K562 (cell line): ENCODE results near the gene ASIC3. TPM values are rescaled to one million over a fixed set of nuclear protein-coding genes. Genes with fewer than 3 reads are reported as not detected.

Experiments
- BMI1 ChIP-seq: fragments of 150-350 bp; IDR thresholded peaks from 2 replicates; pipeline ENCODE4 v1.6.1; 2014; ENCODE audit warnings: low read length
- CAMTA2 ChIP-seq: fragments of 250-450 bp; sonication (Bioruptor Pico); conservative IDR thresholded peaks from 2 replicates; pipeline ENCODE4 v1.5.1; 2022
- CBX8 ChIP-seq: fragments of 200-600 bp; sonication (generic); IDR thresholded peaks from 2 replicates; pipeline ENCODE4 v1.6.1; 2012; ENCODE audit warnings: borderline replicate concordance, mixed run types, low read depth, mild to moderate bottlenecking, moderate library complexity, mixed read lengths, low read length, control low read depth, inconsistent platforms; ENCODE audit not compliant: poor library complexity, severe bottlenecking; ENCODE audit errors: extremely low read depth
- ETV1 ChIP-seq: fragments of 450-650 bp; conservative IDR thresholded peaks from 2 replicates; pipeline ENCODE4 v1.6.1; 2016; ENCODE audit warnings: missing genetic modification characterization, control low read depth, low read depth, missing compliant biosample characterization
- JUNB ChIP-seq: fragments of 450-650 bp; formaldehyde crosslinking; conservative IDR thresholded peaks from 2 replicates; pipeline ENCODE4 v1.4.0; 2020; ENCODE audit warnings: mild to moderate bottlenecking
- LARP7 ChIP-seq: fragments of 450-650 bp; IDR thresholded peaks from 2 replicates; pipeline ENCODE4 v1.6.1; 2016
- MTA2 ChIP-seq: fragments of 450-650 bp; IDR thresholded peaks from 2 replicates; pipeline ENCODE4 v1.6.1; 2016; ENCODE audit warnings: low read depth
- RBM34 ChIP-seq: fragments of 200-400 bp; formaldehyde crosslinking; IDR thresholded peaks from 2 replicates; pipeline ENCODE4 v1.6.1; 2018; ENCODE audit warnings: low read length, borderline replicate concordance; ENCODE audit not compliant: insufficient read depth
- ZNF174 ChIP-seq: fragments of 250-450 bp; sonication (Bioruptor Pico); IDR thresholded peaks from 2 replicates; pipeline ENCODE4 v1.4.0; 2020; ENCODE audit warnings: mild to moderate bottlenecking
- ZNF707 ChIP-seq: fragments of 250-450 bp; sonication (Bioruptor Pico); conservative IDR thresholded peaks from 2 replicates; pipeline ENCODE4 v1.8.0; 2022; ENCODE audit warnings: inconsistent platforms, mild to moderate bottlenecking, moderate library complexity
- polyA plus RNA-seq, 8 experiments: library from polyadenylated mRNA; depleted of rRNA in 4 of 8; stranded (reverse) in 5 of 8; unstranded in 3 of 8; fragments of >200 nt; fragmentation: Nextera tagmentation in 2 of 8; fragmentation: Illumina TruSeq in 1 of 8; extraction: Ambion mirVana in 2 of 8; extraction: Trizol in 1 of 8; gene quantifications; 2 replicates each; pipeline versions ENCODE4 v1.2.1 to v1.2.3, GENCODE V29; 2011 to 2014; ENCODE audit warnings: inconsistent platforms in 1 of 8, missing spikeins in 1 of 8
- total RNA-seq, 7 experiments: library from RNA; depleted of rRNA in 6 of 7; stranded (reverse); fragments of >200 nt in 6 of 7; fragmentation: Illumina TruSeq in 2 of 7; extraction: Trizol in 2 of 7; gene quantifications; 2 replicates each; pipeline versions ENCODE4 v1.2.1 to v1.2.3, GENCODE V29; 2011 to 2021; ENCODE audit warnings: low replicate concordance in 1 of 7
- TF ChIP-seq, protein P1 (sequence below), 2 experiments: fragments of 450-650 bp; IDR thresholded peaks; 2 replicates each; pipeline ENCODE4 v1.6.1; 2018; ENCODE audit warnings: mild to moderate bottlenecking in 2 of 2, low read depth in 1 of 2; ENCODE audit not compliant: partially characterized antibody in 2 of 2
- TF ChIP-seq, protein P2 (sequence below): fragments of 450-650 bp; formaldehyde crosslinking; IDR thresholded peaks from 2 replicates; pipeline ENCODE4 v1.4.0; 2020; ENCODE audit warnings: mild to moderate bottlenecking, moderate library complexity
- TF ChIP-seq, protein P3 (sequence below), 2 experiments: fragments of 450-650 bp; IDR thresholded peaks; 2 replicates each; pipeline ENCODE4 v1.6.1; 2016; ENCODE audit warnings: mild to moderate bottlenecking in 2 of 2, borderline replicate concordance in 1 of 2, low read depth in 1 of 2, moderate library complexity in 1 of 2

The ASIC3 gene
- total and polyA plus RNA-seq, 9 of the 15 experiments (the other 6 are each of a cell fraction or from before 2014, with no cell fraction given): 0.11 to 5.0 (median 0.87) TPM

DNA sequence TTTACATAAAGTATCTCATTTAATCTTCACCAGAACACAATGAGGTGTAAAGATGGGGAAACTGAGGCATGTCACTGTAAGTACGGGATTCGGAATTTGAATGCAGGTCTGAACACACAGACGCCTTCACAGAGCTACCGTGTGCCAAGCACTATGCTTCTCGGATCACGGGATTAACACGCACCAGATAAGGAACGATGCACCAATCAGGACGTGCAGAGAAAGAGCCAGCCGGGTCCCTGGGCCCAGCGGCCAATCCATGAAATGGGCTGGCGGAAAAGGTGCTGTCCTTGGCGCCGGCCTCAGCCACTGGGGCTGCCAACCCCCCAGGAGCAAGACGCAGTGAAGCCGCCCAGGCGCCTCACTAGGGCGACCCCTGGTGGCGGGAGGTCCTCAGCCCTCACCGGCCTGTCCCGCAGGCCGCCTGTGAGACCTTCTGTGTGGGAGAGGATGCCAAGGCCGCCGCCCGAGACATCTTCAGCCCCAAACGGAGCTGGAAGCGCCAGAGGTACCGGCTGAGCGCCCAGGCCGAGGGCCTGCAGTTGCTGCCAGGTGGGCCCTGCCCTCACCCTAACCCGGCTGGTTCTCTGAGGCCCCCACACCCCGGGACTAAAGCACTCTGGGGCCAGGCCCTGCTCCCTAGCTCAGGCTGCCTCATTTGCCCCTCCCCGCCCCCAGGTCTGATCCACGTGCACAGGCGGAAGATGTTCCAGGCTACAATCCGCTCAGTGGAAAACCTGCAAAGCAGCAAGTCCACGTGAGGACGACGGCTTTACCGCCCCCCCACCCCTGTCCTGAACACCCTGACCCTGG is 39.6 kb upstream of the ASIC3 start (continued):
- TF ChIP-seq, protein P1, sequence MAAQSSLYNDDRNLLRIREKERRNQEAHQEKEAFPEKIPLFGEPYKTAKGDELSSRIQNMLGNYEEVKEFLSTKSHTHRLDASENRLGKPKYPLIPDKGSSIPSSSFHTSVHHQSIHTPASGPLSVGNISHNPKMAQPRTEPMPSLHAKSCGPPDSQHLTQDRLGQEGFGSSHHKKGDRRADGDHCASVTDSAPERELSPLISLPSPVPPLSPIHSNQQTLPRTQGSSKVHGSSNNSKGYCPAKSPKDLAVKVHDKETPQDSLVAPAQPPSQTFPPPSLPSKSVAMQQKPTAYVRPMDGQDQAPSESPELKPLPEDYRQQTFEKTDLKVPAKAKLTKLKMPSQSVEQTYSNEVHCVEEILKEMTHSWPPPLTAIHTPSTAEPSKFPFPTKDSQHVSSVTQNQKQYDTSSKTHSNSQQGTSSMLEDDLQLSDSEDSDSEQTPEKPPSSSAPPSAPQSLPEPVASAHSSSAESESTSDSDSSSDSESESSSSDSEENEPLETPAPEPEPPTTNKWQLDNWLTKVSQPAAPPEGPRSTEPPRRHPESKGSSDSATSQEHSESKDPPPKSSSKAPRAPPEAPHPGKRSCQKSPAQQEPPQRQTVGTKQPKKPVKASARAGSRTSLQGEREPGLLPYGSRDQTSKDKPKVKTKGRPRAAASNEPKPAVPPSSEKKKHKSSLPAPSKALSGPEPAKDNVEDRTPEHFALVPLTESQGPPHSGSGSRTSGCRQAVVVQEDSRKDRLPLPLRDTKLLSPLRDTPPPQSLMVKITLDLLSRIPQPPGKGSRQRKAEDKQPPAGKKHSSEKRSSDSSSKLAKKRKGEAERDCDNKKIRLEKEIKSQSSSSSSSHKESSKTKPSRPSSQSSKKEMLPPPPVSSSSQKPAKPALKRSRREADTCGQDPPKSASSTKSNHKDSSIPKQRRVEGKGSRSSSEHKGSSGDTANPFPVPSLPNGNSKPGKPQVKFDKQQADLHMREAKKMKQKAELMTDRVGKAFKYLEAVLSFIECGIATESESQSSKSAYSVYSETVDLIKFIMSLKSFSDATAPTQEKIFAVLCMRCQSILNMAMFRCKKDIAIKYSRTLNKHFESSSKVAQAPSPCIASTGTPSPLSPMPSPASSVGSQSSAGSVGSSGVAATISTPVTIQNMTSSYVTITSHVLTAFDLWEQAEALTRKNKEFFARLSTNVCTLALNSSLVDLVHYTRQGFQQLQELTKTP (IDR thresholded peaks at IDR 0.05; ENCODE audit: low read depth in 1 of 2, partially characterized antibody in 2 of 2): peak; percentile 33 to 90
- TF ChIP-seq, protein P2, sequence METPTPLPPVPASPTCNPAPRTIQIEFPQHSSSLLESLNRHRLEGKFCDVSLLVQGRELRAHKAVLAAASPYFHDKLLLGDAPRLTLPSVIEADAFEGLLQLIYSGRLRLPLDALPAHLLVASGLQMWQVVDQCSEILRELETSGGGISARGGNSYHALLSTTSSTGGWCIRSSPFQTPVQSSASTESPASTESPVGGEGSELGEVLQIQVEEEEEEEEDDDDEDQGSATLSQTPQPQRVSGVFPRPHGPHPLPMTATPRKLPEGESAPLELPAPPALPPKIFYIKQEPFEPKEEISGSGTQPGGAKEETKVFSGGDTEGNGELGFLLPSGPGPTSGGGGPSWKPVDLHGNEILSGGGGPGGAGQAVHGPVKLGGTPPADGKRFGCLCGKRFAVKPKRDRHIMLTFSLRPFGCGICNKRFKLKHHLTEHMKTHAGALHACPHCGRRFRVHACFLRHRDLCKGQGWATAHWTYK (CRISPR knock-in tag): peak; percentile 84
- TF ChIP-seq ZNF174: no peak
- peak; percentile 65; the same call in 1 of the 2 replicates for TF ChIP-seq MTA2
- no peak for TF ChIP-seq JUNB (CRISPR knock-in tag)
- TF ChIP-seq CAMTA2: 0 out of 2 replicates have a peak, but pooled peaks have one; percentile 78
- TF ChIP-seq LARP7: no peak
- no peak for TF ChIP-seq RBM34
- peak; percentile 26; the same call in 1 of the 2 replicates for TF ChIP-seq ZNF707
- TF ChIP-seq, protein P3, sequence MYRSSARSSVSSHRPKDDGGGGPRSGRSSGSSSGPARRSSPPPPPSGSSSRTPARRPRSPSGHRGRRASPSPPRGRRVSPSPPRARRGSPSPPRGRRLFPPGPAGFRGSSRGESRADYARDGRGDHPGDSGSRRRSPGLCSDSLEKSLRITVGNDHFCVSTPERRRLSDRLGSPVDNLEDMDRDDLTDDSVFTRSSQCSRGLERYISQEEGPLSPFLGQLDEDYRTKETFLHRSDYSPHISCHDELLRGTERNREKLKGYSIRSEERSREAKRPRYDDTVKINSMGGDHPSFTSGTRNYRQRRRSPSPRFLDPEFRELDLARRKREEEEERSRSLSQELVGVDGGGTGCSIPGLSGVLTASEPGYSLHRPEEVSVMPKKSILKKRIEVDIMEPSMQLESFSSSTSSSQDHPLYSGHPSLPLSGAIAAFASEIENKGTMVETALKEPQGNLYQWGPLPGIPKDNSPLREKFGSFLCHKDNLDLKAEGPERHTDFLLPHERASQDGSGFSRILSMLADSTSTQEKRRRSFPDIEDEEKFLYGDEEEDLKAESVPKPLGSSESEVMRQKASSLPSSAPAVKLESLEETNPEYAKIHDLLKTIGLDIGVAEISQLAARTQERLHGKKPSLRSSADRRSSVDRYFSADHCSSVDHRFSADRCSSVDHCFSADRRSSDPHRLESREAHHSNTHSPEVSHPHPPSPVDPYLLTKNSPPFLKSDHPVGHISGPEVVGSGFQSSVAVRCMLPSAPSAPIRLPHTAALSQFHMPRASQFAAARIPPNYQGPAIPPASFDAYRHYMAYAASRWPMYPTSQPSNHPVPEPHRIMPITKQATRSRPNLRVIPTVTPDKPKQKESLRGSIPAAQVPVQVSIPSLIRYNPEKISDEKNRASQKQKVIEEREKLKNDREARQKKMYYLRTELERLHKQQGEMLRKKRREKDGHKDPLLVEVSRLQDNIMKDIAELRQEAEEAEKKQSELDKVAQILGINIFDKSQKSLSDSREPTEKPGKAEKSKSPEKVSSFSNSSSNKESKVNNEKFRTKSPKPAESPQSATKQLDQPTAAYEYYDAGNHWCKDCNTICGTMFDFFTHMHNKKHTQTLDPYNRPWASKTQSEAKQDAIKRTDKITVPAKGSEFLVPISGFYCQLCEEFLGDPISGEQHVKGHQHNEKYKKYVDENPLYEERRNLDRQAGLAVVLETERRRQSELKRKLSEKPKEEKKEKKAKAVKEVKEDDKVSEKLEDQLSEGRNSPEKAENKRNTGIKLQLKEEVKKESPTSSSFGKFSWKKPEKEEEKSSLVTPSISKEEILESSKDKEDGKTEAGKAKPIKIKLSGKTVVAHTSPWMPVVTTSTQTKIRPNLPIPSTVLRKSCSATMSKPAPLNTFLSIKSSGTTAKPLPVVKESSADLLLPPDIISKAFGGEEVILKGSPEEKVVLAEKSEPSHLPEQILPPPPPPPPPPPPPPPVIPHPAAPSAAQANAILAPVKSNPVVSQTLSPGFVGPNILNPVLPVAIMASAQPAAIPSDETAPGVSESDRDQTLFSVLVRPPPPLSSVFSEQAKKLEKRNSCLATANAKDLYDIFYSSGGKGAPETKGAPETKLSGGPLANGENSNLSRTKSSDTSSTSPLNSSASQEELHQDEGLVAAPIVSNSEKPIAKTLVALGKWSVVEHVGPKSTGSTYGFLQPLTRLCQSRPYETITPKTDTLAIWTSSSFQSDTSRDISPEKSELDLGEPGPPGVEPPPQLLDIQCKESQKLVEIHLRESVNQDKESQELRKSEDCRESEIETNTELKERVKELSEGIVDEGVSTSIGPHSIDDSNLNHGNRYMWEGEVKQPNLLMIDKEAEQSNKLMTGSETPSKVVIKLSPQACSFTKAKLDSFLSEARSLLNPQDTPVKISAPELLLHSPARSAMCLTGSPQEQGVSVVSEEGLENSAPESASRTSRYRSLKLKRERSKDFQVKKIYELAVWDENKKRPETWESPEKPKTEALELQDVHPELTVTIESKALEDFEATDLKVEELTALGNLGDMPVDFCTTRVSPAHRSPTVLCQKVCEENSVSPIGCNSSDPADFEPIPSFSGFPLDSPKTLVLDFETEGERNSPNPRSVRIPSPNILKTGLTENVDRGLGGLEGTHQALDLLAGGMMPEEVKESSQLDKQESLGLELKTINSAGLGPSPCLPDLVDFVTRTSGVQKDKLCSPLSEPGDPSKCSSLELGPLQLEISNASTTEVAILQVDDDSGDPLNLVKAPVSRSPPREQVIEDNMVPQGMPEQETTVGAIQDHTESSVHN (IDR thresholded peaks at IDR 0.05; ENCODE audit: borderline replicate concordance in 1 of 2, low read depth in 1 of 2): peak in 1 of 2 experiments; percentile 72; a peak in 2 of 4 replicates
- no peak for TF ChIP-seq BMI1
- TF ChIP-seq ETV1 (tag): peak; percentile 71
- no peak for TF ChIP-seq CBX8
